GM19099 (cell line): ENCODE measurements around the gene DAPK1.

ENCODE experiments used
- POLR2A ChIP-seq: IDR thresholded peaks from 3 replicates; pipeline ENCODE4 v1.6.1; 2011; ENCODE audit warnings: low read depth; ENCODE audit not compliant: insufficient read length; ENCODE audit errors: extremely low read depth

DAPK1 gene

DNA sequence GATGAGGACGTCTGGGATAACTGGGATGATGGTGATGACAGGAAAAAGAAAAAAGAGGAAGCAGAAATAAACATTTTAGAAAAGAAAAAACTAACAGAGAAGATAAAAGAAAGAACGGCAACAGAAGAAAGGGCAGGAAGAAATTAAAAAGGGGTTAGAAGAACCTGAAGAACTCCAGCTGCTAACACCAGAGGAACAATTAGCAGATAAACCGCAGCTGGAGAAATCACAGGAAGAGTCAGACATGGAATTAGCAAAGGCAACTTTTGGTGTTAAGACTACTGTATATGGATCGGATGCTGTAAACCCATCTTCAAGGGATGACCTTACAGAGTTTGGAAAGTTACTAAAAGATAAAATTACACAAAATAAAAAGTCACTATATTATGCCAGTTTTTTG is 243.7 kb downstream of the DAPK1 start:
- TF ChIP-seq POLR2A = no peak

DNA sequence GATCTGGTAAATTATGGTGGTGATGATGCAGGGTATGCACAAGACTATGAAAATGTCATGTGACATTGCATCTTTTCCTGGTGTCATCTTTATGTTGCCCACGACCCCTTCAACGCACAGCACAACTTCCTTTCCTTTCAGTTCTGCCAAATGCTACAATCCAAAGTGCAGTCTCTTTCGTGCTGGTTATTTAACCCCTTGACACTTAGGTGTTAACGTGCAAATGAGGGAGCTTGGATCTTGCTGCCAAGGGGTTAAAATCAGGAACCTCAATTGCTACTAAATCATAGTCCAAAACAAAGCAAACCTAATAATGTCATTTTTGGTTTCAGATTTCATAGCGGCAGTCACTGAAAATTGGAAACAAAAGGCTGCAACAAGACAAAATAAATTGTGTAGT is 244.2 kb downstream of the DAPK1 start:
- TF ChIP-seq POLR2A = no peak

DNA sequence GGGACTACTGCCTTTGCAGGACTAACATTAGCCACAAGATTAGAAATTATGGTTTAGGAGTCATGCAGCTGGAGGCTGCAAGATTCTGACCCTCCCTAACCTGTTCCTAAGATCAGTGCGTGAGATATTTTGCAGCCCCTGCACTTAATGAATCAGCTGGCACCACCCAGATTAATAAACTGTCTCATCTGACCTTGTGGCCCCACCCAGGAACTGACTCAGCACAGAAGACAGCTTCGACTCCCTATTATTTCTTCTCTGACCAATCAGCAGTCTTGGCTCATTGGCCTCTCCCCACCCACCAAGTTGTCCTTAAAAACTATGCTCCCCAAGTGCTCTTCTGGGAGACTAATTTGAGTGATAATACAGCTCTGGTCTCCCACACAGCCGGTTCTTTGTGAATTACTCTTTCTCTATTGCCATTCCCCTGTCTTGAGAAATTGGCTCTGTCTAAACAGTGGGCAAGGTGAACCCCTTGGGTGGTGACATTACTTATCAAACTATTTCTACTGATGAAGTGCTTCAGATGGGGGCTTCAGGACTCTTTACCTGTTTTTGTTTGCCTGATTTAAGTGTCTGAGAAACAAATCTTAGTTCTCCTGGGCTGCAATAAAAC is 245.3 kb downstream of the DAPK1 start:
- TF ChIP-seq POLR2A = no peak

DNA sequence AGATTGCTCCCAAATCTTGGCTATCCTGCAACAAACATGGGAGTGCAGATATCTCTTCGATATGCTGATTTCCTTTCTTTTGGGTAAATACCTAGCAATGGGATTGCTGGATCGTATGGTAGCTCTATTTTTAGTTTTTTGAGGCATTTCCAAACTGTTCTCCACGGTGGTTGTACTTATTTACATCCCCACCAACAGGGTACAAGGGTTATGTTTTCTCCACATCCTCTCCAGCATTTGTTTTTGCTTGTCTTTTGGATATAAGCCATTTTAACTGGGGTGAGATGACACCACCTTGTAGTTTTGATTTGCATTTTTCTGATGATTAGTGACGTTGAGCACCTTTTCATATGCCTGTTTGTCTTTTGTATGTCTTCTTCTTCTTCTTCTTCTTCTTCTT is 248.5 kb downstream of the DAPK1 start:
- no peak for TF ChIP-seq POLR2A

DNA sequence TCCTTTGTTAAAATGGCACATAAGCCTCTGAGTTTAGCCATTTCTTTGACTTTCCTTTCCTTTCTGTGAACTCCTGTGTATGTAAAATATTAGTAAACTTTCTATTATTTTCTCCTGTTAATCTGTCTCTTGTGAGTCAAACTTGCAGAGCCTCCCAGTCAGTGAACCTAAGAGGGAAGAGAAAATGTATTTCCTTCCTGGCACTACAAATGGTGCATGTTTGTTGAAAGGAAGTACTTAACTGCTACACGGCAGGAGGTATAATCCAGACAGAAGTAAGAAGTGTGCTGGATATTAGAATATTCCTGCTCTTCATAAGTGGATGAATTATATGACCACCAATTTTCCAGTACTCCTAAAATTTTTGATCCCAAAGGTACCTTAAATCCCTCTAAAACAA is 251.2 kb downstream of the DAPK1 start:
- TF ChIP-seq POLR2A = no peak

DNA sequence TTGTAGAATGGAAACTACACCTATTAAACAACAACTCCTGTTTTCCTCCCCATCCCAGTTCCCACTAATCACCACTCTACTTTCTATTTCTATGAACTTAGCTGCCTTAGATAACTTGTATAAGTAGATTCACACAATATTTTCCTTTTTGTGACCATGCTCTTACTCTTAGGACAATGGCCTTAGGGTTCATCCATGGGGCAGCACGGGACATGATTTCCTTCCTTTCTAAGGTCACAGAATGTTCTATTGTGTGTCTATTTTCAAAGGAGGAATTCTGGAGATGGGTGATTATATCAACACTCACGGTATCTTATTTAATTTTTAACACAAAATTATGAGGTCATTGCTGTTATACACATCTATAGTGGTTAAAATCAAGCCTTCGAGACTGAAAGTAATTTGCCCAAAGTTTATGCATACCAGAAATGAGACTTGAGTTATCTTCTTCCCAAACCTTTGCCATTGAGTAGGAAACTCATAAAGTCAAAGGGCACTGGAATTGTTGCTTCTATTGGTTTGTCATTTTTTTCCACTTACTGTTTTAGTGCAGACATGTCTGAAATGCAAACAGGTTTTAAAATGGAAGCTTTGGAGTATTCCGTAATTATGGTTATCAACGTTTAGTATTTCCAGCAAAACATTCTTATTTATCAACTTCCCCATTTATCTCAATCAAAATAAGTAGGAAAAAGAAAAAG is 251.8 kb downstream of the DAPK1 start:
- no peak for TF ChIP-seq POLR2A

DNA sequence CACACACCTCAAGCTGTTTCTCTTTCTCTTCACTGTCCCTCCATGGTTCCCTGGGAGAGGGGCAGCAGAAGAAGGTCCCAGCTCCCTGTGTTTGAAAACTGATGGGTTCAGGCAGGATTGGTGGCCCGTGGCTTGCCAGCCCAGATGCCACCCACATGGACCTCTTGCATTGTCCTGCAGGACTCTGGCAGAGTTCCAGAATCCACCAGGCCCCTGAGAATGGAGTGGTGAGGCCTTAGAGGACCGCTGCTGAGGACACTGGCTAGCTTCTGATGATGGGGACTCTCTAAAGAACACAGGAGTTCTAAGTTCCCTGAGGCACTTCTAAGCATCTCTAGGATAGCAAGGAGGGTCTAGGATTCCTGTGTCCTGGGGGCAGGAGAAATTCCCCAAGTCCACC is 253.1 kb downstream of the DAPK1 start:
- no peak for TF ChIP-seq POLR2A

DNA sequence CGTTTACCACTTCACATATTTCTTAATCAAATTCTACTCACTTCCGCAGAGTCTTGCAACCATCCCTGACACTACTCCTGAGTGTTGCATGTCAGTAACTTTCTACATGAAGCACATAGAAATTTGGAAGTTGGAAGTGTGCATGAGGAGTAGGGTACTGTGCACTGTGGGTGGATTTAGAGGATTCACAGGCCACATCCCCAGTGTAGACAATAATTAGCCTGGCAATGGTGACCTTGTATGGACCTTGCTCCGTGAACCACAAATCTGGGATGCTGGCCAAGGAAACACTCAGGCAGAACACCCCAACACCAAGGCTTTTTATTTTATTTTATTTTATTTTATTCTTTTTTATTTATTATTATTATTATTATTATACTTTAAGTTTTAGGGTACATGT is 253.8 kb downstream of the DAPK1 start:
- TF ChIP-seq POLR2A = no peak

DNA sequence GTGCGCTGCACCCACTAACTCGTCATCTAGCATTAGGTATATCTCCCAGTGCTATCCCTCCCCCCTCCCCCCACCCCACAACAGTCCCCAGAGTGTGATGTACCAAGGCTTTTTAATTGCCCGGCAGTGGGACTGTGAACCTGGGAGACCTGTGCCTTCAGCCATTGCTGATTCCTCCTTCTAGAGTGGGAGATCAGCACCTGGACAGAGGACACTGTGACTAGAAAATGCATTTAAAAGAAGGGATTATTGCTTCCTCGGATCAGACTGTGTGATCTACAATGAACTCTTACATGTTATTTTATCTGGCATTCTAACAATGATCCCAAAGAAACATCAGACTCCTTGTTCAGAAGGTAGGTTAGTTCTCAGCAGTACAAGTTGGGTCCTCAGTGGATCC is 254.2 kb downstream of the DAPK1 start:
- TF ChIP-seq POLR2A = no peak

DNA sequence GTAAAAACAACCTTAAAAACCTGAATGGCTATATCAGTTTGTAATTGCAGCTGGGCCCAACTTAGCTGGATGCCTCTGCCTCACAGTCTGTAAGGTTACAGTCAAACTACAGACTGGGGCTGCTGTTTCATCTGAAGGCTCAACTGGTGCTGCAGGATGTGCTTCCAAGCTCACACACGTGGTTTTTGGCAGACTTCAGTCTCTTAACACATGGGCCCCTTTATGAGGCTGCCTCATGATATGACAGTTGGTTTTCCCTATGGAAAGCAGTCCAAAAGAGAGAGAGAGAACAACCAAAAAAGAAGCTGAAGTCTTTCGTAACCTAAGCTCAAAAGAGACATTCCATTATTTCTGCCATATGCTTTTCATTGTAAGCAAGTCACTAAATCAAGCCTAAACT is 255.6 kb downstream of the DAPK1 start:
- TF ChIP-seq POLR2A = no peak
